NCI-H146 treated with DMSO at 0.1 percent for 48 hours (cell line): ENCODE data around the gene EDDM3A.

Experiments
- DNase-seq: peaks from one replicate; lab custom pipeline; 2025; ENCODE audit not compliant: unreplicated experiment; lab: John Stamatoyannopoulos, UW

The EDDM3A gene

GRCh38 chr14:20782280-20782890 is 36.7 kb downstream of the EDDM3A start:
- no peak for DNase-seq

GRCh38 chr14:20787025-20787424 is 41.3 kb downstream of the EDDM3A start:
- no peak for DNase-seq

- no peak for DNase-seq
These were observed 43.6 kb downstream of the EDDM3A start for GRCh38 chr14:20789230-20789813.

GRCh38 chr14:20790464-20791116 is 44.9 kb downstream of the EDDM3A start:
- no peak for DNase-seq

- no peak for DNase-seq
These were observed 45.5 kb downstream of the EDDM3A start for GRCh38 chr14:20791187-20791586.

- no peak for DNase-seq
These were observed 45.9 kb downstream of the EDDM3A start for GRCh38 chr14:20791597-20791996.

GRCh38 chr14:20792556-20792955 is 46.9 kb downstream of the EDDM3A start:
- DNase-seq, result no peak

GRCh38 chr14:20794644-20795369 is 49.1 kb downstream of the EDDM3A start:
- DNase-seq, result no peak

- DNase-seq, result no peak
These were observed 51.5 kb downstream of the EDDM3A start for GRCh38 chr14:20797164-20797563.
